K562 (cell line): Measurements from ENCODE around the gene NME4. TPM values are rescaled to one million over a fixed set of nuclear protein-coding genes. Genes with fewer than 3 reads are reported as not detected.

Experiments used
- ATAC-seq: fragments of 200-7000 bp; cut with Tn5 transposase; 3 replicates; pipeline ENCODE4 v1.9.1; 2020; ENCODE audit warnings: moderate library complexity
- BruUV-seq: library from RNA; stranded (reverse); fragments of 400-500 nt; replicated peaks from 2 replicates; lab custom pipeline; 2021; lab: Mats Ljungman, UMichigan
- CTCF ChIA-PET: fragments of 300-600 bp; formaldehyde crosslinking; extraction: SDS; loops from one replicate; lab custom pipeline; 2021; ENCODE audit warnings: low intra/inter-chr PET ratio; lab: Yijun Ruan, JAX
- POLR2A ChIA-PET: fragments of 300-600, 350-650 bp; sonication (Branson Sonifier 250); formaldehyde crosslinking; extraction: SDS; loops from one replicate; lab custom pipeline; 2021; ENCODE audit warnings: antibody characterized with exemption, inconsistent platforms; lab: Yijun Ruan, JAX
- DNase-seq, 4 experiments: peaks; one replicate each; pipeline versions ENCODE4 v3.0.0 to v3.0.0-alpha.2; 2011 to 2018; ENCODE audit warnings: low spot score in 3 of 4, mixed read lengths in 3 of 4; ENCODE audit errors: extremely low read depth in 1 of 4
- FAIRE-seq: peaks from 2 replicates; lab custom pipeline; 2011; peaks lifted over from hg19 to GRCh38; lab: Jason Lieb, UNC
- H2AFZ ChIP-seq: 2 replicates; pipeline ENCODE4 v1.6.0; 2011; ENCODE audit warnings: low read depth, low read length, control low read depth, inconsistent platforms
- H3K27ac ChIP-seq: fragments of 200-600 bp; 3 replicates; pipeline ENCODE4 v1.8.0; 2011; ENCODE audit warnings: low read depth, mild to moderate bottlenecking, control low read depth, inconsistent platforms, low read length, moderate library complexity, mixed read lengths; ENCODE audit errors: extremely low read depth
- H3K27me3 ChIP-seq, 2 experiments: fragments of 300-600 bp in 1 of 2; 2 replicates in 1 of 2; 3 replicates in 1 of 2; pipeline versions ENCODE4 v1.6.0 to v1.8.0; 2011; ENCODE audit warnings: inconsistent platforms in 2 of 2, low read length in 2 of 2, mild to moderate bottlenecking in 1 of 2, mixed read lengths in 1 of 2, moderate library complexity in 1 of 2; ENCODE audit not compliant: control insufficient read depth in 2 of 2, insufficient read depth in 2 of 2
- H3K36me3 ChIP-seq: fragments of 300-600 bp; 3 replicates; pipeline ENCODE4 v1.8.0; 2011; ENCODE audit warnings: mild to moderate bottlenecking, low read length, inconsistent platforms; ENCODE audit not compliant: control insufficient read depth, insufficient read depth
- H3K4me1 ChIP-seq, 2 experiments: fragments of 200-600 bp in 1 of 2; replicated peaks in 1 of 2; 2 replicates in 1 of 2; 3 replicates in 1 of 2; pipeline versions ENCODE4 v1.5.1 to v1.8.0; 2011; ENCODE audit warnings: inconsistent platforms in 2 of 2, low read length in 2 of 2, mild to moderate bottlenecking in 1 of 2, mixed read lengths in 1 of 2, moderate library complexity in 1 of 2; ENCODE audit not compliant: control insufficient read depth in 2 of 2, insufficient read depth in 2 of 2
- H3K4me2 ChIP-seq: 2 replicates; pipeline ENCODE4 v1.6.1; 2011; ENCODE audit warnings: low read length, control low read depth, inconsistent platforms, mixed read lengths; ENCODE audit not compliant: insufficient read depth
- H3K4me3 ChIP-seq: fragments of 200-600 bp; sonication (generic), shearing (Covaris generic); 2 replicates; pipeline ENCODE4 v1.5.1; 2016; ENCODE audit warnings: control low read depth, inconsistent platforms
- H3K79me2 ChIP-seq: fragments of 200-600 bp; 3 replicates; pipeline ENCODE4 v1.8.0; 2011; ENCODE audit warnings: low read length, inconsistent platforms; ENCODE audit not compliant: control insufficient read depth, insufficient read depth
- H3K9ac ChIP-seq, 2 experiments: 2 replicates each; pipeline versions ENCODE4 v1.6.0 to v1.6.1; 2011; ENCODE audit warnings: low read depth in 2 of 2, low read length in 2 of 2, control low read depth in 1 of 2, inconsistent platforms in 1 of 2, mild to moderate bottlenecking in 1 of 2, mixed read lengths in 1 of 2; ENCODE audit not compliant: insufficient read depth in 1 of 2
- H3K9me1 ChIP-seq: one replicate; pipeline ENCODE4 v1.6.0; 2011; ENCODE audit warnings: inconsistent platforms, mild to moderate bottlenecking, low read length, moderate library complexity; ENCODE audit not compliant: control insufficient read depth, insufficient read depth
- H3K9me3 ChIP-seq: replicated peaks from 2 replicates; pipeline ENCODE4 v1.5.1; 2011; ENCODE audit warnings: low read depth, low read length, inconsistent platforms; ENCODE audit not compliant: control insufficient read depth, insufficient read depth
- H4K20me1 ChIP-seq: replicated peaks from 2 replicates; pipeline ENCODE4 v1.6.1; 2011; ENCODE audit warnings: low read length, inconsistent platforms, mixed read lengths; ENCODE audit not compliant: control insufficient read depth, insufficient read depth
- CAMTA2 ChIP-seq: fragments of 250-450 bp; sonication (Bioruptor Pico); conservative IDR thresholded peaks from 2 replicates; pipeline ENCODE4 v1.5.1; 2022
- CBX1 ChIP-seq: sonication (generic); IDR thresholded peaks from 2 replicates; pipeline ENCODE4 v1.6.1; 2016; ENCODE audit warnings: antibody characterized with exemption, low read depth, mild to moderate bottlenecking
- CREM ChIP-seq: IDR thresholded peaks from 2 replicates; pipeline ENCODE4 v1.6.1; 2014; ENCODE audit warnings: antibody characterized with exemption, low read depth
- DDX20 ChIP-seq: fragments of 450-650 bp; IDR thresholded peaks from 2 replicates; pipeline ENCODE4 v1.6.1; 2016; ENCODE audit warnings: missing genetic modification characterization, low read depth, mild to moderate bottlenecking, missing compliant biosample characterization, moderate library complexity
- FOXO4 ChIP-seq: fragments of 450-650 bp; formaldehyde crosslinking; IDR thresholded peaks from 2 replicates; pipeline ENCODE4 v1.4.0; 2020; ENCODE audit warnings: mild to moderate bottlenecking, moderate library complexity
- GATAD2B ChIP-seq: fragments of 450-650 bp; IDR thresholded peaks from 2 replicates; pipeline ENCODE4 v1.6.1; 2017; ENCODE audit warnings: mild to moderate bottlenecking, borderline replicate concordance
- KAT8 ChIP-seq: fragments of 450-650 bp; IDR thresholded peaks from 2 replicates; pipeline ENCODE4 v1.6.1; 2016; ENCODE audit warnings: low read depth, mild to moderate bottlenecking
- MLX ChIP-seq, 2 experiments: fragments of 450-650 bp in 1 of 2; sonication (generic) in 1 of 2; formaldehyde crosslinking; conservative IDR thresholded peaks; 2 replicates each; pipeline versions ENCODE4 v1.4.0 to v1.8.1; 2020 to 2022; ENCODE audit warnings: mild to moderate bottlenecking in 1 of 2, missing genetic modification reagents in 1 of 2
- RBM39 ChIP-seq: fragments of 200-400 bp; formaldehyde crosslinking; optimal IDR thresholded peaks from 2 replicates; pipeline ENCODE3; 2018; ENCODE audit warnings: low read depth, low read length
- SAP30 ChIP-seq: fragments of 200-600 bp; sonication (generic); IDR thresholded peaks from 2 replicates; pipeline ENCODE4 v1.6.1; 2012; ENCODE audit warnings: borderline replicate concordance, low read depth, mild to moderate bottlenecking, moderate library complexity, low read length, control low read depth, inconsistent platforms; ENCODE audit not compliant: insufficient read depth, poor library complexity, severe bottlenecking
- SP2 ChIP-seq: IDR thresholded peaks from 2 replicates; pipeline ENCODE4 v1.6.1; 2011; ENCODE audit warnings: mild to moderate bottlenecking, low read depth, low read length, moderate library complexity; ENCODE audit not compliant: poor library complexity, severe bottlenecking; ENCODE audit errors: extremely low read depth
- STAT5B ChIP-seq: fragments of 250-450 bp; sonication (Bioruptor Pico); IDR thresholded peaks from 2 replicates; pipeline ENCODE4 v1.8.0; 2021; ENCODE audit warnings: mild to moderate bottlenecking, inconsistent platforms
- VEZF1 ChIP-seq: fragments of 200-800 bp; sonication (Bioruptor generic); IDR thresholded peaks from 2 replicates; pipeline ENCODE4 v1.6.1; 2017; ENCODE audit warnings: missing genetic modification characterization, missing compliant biosample characterization
- ZBED1 ChIP-seq: IDR thresholded peaks from 2 replicates; pipeline ENCODE4 v1.6.1; 2014
- ZC3H11A ChIP-seq: IDR thresholded peaks from 2 replicates; pipeline ENCODE4 v1.6.1; 2012; ENCODE audit warnings: low read depth, low read length, improper control_type of control experiment
- ZNF197 ChIP-seq: fragments of 200-800 bp; sonication (Bioruptor generic); IDR thresholded peaks from 2 replicates; pipeline ENCODE4 v1.6.1; 2016; ENCODE audit warnings: low read depth, missing genetic modification characterization, missing compliant biosample characterization
- ZNF707 ChIP-seq: fragments of 250-450 bp; sonication (Bioruptor Pico); conservative IDR thresholded peaks from 2 replicates; pipeline ENCODE4 v1.8.0; 2022; ENCODE audit warnings: inconsistent platforms, mild to moderate bottlenecking, moderate library complexity
- WGBS: fragments of 100-300 bp; shearing (Covaris generic); methylation state at CpG from one replicate; pipeline ENCODE4 v1.1.6; 2016; ENCODE audit warnings: low coverage, mixed read lengths; ENCODE audit not compliant: insufficient coverage; ENCODE audit errors: missing lambda C conversion rate; 5-methylcytosine and 5-hydroxymethylcytosine counted together
- in situ Hi-C: fragments of 300-500 bp; cut with MboI; formaldehyde crosslinking; loops from 4 replicates; pipeline ENCODE4 v1.15.0; 2018; ENCODE audit warnings: inconsistent platforms, mixed read lengths
- intact Hi-C: fragments of 100-400 bp; cut with micrococcal nuclease; formaldehyde crosslinking; loops from 2 replicates; pipeline ENCODE4 v1.14.2; 2022
- polyA plus RNA-seq, 8 experiments: library from polyadenylated mRNA; depleted of rRNA in 4 of 8; stranded (reverse) in 5 of 8; unstranded in 3 of 8; fragments of >200 nt; fragmentation: Nextera tagmentation in 2 of 8; fragmentation: Illumina TruSeq in 1 of 8; extraction: Ambion mirVana in 2 of 8; extraction: Trizol in 1 of 8; gene quantifications; 2 replicates each; pipeline versions ENCODE4 v1.2.1 to v1.2.3, GENCODE V29; 2011 to 2014; ENCODE audit warnings: inconsistent platforms in 1 of 8, missing spikeins in 1 of 8
- total RNA-seq, 7 experiments: library from RNA; depleted of rRNA in 6 of 7; stranded (reverse); fragments of >200 nt in 6 of 7; fragmentation: Illumina TruSeq in 2 of 7; extraction: Trizol in 2 of 7; gene quantifications; 2 replicates each; pipeline versions ENCODE4 v1.2.1 to v1.2.3, GENCODE V29; 2011 to 2021; ENCODE audit warnings: low replicate concordance in 1 of 7

The NME4 gene
- total and polyA plus RNA-seq, 9 of the 15 experiments (the other 6 are each of a cell fraction or from before 2014, with no cell fraction given): 15.4 to 264 (median 139) TPM

GRCh38 chr16:381789-382717 is 14.9 kb upstream of the NME4 start, which contains the start of gene PGAP6:
Gene PGAP6, minus strand, starts transcription at chr16:381978. Its CDS starts 157 bp downstream, at chr16:381821.
- 5% methylated on average over 41 of the region's 123 CpGs for WGBS
- Histone ChIP-seq H4K20me1 (no peaks in the 10 kb centered on the region), H3K79me2 (peaks cover 33% of the 10 kb centered on the region), H3K9ac (peak within 1 kb of the TSS; percentile 80 to 98), H3K4me2 (peak within 1 kb of the TSS; percentile 87), H2AFZ (peak within 1 kb of the TSS; percentile 85), H3K4me1 (peaks cover 7 to 70% of the 10 kb centered on the region in 2 experiments; a peak in 4 of 5 replicates), H3K9me3 (no peaks in the 10 kb centered on the region), H3K9me1 (no peaks in the 10 kb centered on the region), H3K36me3 (peaks cover 7% of the 10 kb centered on the region; the same call in 2 of the 3 replicates), H3K4me3 (peak within 1 kb of the TSS; percentile 94), H3K27me3 (no peaks in the 10 kb centered on the region), H3K27ac (peak within 1 kb of the TSS; percentile 75)
- ChIA-PET POLR2A (interaction anchor here (0.6 to 1.5 kb wide), 5 partner anchors 11 to 140 kb away, joined by 3 to 5 read pairs (median 3); partner anchors contain the start of genes DECR2, MRPL28 and NME4), CTCF (interaction anchor here (0.6 kb wide), 1 partner anchor 72 kb away, joined by 3 read pairs; no protein-coding TSS in a partner anchor)
- BruUV-seq: TSS peak; percentile 85
- FAIRE-seq: peak; percentile 59
- in situ Hi-C loops (no loop called here), intact Hi-C loops (no loop called here)
- DNase-seq: peak; percentile 67 to 94 (median 92)
- peak; percentile 69 for ATAC-seq
- no peak for TF ChIP-seq ZNF197 (CRISPR knock-in tag)
- no peak for TF ChIP-seq RBM39
- TF ChIP-seq SAP30: no peak
- no peak for TF ChIP-seq ZNF707
- TF ChIP-seq CAMTA2 (CRISPR knock-in tag): no peak
- no peak for TF ChIP-seq SP2
- no peak for TF ChIP-seq ZC3H11A
- TF ChIP-seq FOXO4 (CRISPR knock-in tag): no peak
- TF ChIP-seq DDX20: no peak
- TF ChIP-seq CBX1: no peak
- TF ChIP-seq KAT8: no peak
- peak; percentile 100 for TF ChIP-seq VEZF1
- 0 out of 2 replicates have a peak, but pooled peaks have one; percentile 67 for TF ChIP-seq GATAD2B
- TF ChIP-seq STAT5B (CRISPR knock-in tag): no peak
- TF ChIP-seq CREM: no peak
- TF ChIP-seq ZBED1: no peak
- no peak; a peak in 1 of 4 replicates for TF ChIP-seq MLX (CRISPR knock-in tag; conservative IDR thresholded peaks at IDR 0.05)
